GM18508 (cell line): ENCODE measurements around the gene NAA16.

ENCODE experiments used
- ATAC-seq: cut with Tn5 transposase; IDR thresholded peaks from one replicate; pipeline ENCODE4 v1.9.1; 2021; ENCODE audit warnings: moderate number of reproducible peaks; ENCODE audit not compliant: insufficient read depth, unreplicated experiment

Gene NAA16

DNA sequence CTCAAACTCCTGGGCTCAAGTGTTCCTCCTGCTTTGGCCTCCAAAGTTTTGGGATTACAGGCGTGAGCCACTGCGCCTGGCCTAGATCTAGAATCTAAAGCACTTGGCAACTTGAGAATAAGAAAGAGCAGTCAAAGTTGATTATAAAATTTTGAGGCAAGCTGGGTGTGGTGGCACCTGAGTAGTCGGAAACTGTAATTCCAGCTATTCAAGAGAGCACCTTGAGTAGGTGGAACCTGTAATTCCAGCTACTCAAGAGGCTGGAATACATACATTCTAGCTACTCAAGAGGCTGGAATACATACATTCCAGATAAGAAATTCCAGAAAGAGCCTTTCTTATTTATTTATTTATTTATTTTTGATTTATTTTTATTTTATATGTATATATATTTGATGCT, 8.3 kb upstream of the NAA16 start:
- ATAC-seq = no peak

DNA sequence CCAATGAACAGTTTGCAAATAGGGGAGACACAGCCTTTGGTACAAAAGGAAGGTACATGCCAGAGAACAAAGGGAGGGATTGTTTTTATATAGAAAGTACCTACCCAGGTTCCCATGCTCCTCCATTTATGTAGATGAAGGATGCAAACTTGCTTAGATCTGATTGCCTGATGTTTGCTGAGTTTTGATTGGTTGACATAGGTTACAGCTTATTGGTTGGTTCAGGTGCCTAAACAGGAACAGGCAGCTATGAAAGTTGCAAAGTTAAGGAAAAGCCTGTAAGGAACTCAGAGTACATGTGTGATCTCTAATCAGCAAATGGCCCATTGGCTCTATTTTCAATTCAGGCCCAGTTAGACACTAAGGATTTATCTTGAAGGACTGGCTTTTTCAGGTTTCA, 6.5 kb upstream of the NAA16 start:
- no peak for ATAC-seq

DNA sequence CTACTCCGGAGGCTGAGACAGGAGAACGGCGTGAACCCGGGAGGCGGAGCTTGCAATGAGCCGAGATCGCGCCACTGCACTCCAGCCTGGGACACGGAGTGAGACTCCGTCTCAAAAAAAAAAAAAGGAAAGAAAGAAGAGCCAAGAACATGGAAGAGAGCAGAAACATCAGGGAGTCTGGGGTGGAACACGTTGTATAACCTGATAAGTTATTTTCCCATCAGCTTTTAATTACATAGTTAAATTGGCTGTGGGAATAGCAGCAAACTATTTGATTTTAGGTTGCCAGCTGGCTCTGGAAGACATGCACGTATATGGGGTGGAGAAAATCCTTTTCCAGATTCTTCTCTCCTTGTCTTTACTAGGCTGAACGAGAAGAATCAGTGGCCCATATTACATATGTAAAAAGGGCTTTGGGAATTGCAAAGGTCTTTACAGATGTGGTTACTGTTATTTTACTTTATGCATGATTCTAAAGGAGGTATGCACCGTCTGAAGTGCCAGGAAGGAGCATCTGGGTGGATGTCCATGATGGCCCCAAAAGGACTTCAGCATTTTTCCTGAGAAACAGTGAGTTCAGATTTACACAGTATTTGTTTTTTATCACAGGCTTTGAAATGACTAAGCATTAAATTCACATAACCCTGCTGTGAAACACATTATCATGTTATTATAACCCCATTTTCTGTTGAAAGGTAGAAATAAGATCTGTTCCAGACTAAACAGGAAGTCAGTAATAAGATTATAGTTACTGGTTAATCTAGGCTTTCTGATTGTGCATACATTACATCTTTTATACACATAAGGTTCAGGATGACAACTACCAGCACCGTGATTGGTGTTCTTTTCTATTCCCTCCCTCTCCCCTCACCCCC, 4.6 kb upstream of the NAA16 start:
- ATAC-seq = no peak

- no peak for ATAC-seq
These were observed 3.0 kb upstream of the NAA16 start for GRCh38 chr13:41307884-41308640.

DNA sequence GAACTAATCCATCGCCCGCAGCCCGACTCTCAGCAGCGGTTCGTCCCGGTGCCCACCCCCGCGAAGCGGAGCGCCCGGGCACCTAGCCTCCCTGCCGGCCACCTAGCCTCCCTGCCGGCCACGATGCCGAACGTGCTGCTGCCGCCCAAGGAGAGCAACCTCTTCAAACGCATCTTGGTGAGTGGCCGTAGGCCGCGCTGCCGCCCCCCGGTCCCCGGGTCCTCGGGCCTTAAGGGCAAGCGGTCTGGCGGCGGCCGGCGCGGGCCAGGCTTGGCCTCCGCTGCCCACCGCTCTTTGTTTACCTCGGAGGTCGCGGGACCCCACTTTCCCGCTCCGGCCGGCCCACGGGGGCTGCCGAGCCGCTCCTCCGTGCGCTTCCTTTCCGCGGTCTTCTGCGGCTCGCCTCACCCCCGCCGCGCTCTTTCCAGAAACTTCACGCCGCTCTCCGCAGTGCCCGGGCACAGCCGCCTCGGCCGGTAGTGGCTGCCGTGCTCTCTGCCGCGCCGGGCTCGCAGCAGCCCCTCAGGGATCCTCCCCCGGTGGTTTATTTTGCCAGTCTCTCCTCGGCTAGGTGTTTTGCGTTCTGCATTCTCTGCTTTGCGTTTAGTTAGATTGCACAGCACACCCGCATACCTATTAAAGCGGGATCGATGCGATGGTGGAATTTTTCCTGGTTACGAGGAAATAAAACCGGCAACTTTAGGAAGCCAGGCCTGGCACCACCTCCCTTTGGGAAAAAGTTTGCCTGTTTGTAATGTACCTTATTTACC, 524 bp downstream of the NAA16 start:
- ATAC-seq = peak; percentile 19

- ATAC-seq = peak; percentile 8
These were observed 1.1 kb downstream of the NAA16 start for GRCh38 chr13:41312176-41312500.

GRCh38 chr13:41313117-41313516, 2.0 kb downstream of the NAA16 start:
- no peak for ATAC-seq

GRCh38 chr13:41313659-41314197, 2.7 kb downstream of the NAA16 start:
- no peak for ATAC-seq

- ATAC-seq = no peak
These were observed 4.5 kb downstream of the NAA16 start for GRCh38 chr13:41315443-41316047.

DNA sequence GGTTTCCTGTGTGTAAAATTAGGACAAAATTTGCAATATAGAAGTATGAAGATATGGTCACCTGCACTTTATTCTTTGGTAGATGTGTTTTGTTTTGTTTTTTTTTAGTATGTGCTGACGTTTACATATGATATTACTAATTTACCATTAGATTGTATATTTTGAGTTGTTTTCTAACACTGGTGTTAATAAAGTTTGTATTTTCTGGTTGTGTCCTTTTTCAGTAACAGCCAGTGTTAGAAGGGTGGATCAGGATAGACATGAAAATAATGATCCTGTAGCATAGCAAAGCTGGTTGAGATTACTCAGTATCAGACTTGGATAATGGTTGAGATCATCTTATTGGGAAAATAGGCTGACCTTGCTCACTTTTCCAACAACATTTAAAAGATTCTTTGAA, 6.2 kb downstream of the NAA16 start:
- ATAC-seq = no peak

GRCh38 chr13:41325752-41326151, 14.7 kb downstream of the NAA16 start:
- ATAC-seq = no peak

DNA sequence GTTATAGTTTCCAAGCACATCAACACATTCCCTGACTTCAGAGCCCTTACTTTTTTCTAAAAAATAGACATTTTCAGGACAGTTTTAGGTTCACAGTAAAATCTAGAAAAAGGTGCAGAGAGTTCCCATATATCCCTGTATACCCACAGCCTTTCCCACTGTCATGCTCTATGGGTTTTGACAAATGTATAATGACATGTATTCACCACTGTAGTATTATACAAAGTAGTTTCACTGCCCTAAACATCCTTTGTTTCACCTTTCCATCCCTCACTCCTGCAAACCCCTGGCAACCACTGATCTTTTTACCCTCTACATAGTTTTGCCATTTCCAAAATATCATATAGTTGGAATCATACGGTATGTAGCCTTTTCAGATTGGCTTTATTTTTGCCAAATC, 15.6 kb downstream of the NAA16 start:
- no peak for ATAC-seq

DNA sequence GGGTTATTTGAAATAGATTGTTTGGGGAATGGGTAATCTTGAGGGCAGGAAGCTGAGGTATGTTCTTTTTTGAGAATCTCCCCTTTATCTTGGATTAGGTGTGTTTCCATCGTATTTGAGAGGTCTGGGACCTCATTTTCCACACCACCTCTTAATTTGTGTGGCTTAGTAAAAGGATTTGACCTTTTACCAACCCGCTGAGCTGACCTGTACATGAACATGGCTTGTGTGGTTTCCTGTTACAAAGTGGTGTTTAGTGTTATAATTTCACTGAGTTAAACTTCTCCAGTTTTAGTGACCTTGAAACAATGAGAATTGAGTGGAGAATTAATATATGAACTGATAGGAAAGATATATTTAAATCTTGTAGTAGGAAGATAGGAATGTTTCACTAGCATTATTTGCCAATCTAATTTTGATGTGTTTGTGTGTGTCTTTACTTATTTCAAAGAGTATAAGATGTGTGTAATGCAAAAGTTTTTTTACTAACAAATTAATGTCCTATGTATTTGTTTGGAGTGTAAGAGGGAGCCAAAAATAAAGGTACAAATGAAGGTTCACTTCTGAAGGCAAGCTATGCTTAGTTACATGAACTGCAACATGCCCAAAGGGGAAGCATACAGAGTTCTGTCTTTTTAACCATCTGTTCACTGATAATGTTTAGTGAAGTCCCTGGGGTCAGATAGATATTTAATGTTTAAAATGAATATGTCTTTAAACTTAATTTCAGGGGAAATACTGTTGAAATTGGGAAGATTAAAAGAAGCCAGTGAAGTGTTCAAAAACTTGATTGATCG, 17.1 kb downstream of the NAA16 start:
- ATAC-seq = no peak

- ATAC-seq = no peak
These were observed 21.8 kb downstream of the NAA16 start for GRCh38 chr13:41332829-41333228.

GRCh38 chr13:41334810-41335209, 23.7 kb downstream of the NAA16 start:
- no peak for ATAC-seq

DNA sequence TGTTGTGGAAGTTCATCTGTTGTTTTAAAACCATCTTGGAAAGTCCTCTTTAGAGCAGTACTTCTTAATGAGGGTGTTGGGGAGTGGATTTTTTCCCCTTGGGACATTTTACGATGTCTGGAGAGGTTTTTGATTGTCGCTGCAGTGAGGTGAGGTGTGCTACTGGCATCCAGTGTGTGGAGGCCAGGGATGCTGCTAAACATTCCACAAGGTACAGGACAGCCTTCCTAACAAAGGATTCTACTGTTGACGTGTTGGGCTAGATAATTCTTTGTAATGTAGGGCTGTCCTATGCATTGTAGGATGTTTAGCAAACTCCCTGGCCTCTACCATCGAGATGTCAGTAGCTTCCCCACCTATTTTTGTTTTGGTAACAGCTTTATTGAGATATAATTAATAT, 33.3 kb downstream of the NAA16 start:
- no peak for ATAC-seq

GRCh38 chr13:41345165-41345913, 34.3 kb downstream of the NAA16 start:
- ATAC-seq = no peak

GRCh38 chr13:41345914-41346589, 35.0 kb downstream of the NAA16 start:
- no peak for ATAC-seq
